Trophoblast cell (in vitro differentiated cells and primary cell): Measurements from ENCODE around the gene MPP3.

Source experiments
- DNase-seq, 2 donors: peaks; one replicate each; pipeline ENCODE4 v3.0.0-alpha.2; 2016
- H2AFZ ChIP-seq: 2 replicates; pipeline ENCODE4 v1.6.1; 2013; ENCODE audit warnings: low read length, moderate library complexity, mild to moderate bottlenecking; ENCODE audit not compliant: insufficient read depth, poor library complexity
- H2AK5ac ChIP-seq: 2 replicates; pipeline ENCODE4 v1.6.1; 2013; ENCODE audit warnings: mild to moderate bottlenecking, low read length
- H2BK120ac ChIP-seq: 2 replicates; pipeline ENCODE4 v1.6.1; 2013; ENCODE audit warnings: low read length, mild to moderate bottlenecking, moderate library complexity; ENCODE audit not compliant: insufficient read depth, poor library complexity
- H2BK12ac ChIP-seq: 2 replicates; pipeline ENCODE4 v1.6.1; 2013; ENCODE audit warnings: mild to moderate bottlenecking, low read length, moderate library complexity
- H2BK5ac ChIP-seq: 2 replicates; pipeline ENCODE4 v1.6.1; 2013; ENCODE audit warnings: low read length, low read depth, moderate library complexity, mild to moderate bottlenecking; ENCODE audit not compliant: poor library complexity
- H3K14ac ChIP-seq: 2 replicates; pipeline ENCODE4 v1.6.1; 2013; ENCODE audit warnings: mild to moderate bottlenecking, low read length
- H3K18ac ChIP-seq: 2 replicates; pipeline ENCODE4 v1.6.1; 2013; ENCODE audit warnings: mild to moderate bottlenecking, low read length
- H3K23ac ChIP-seq: 2 replicates; pipeline ENCODE4 v1.6.1; 2013; ENCODE audit warnings: low read length
- H3K27ac ChIP-seq: 2 replicates; pipeline ENCODE4 v1.5.1; 2013; ENCODE audit warnings: low read depth, mild to moderate bottlenecking, inconsistent platforms, low read length, moderate library complexity
- H3K27me3 ChIP-seq: 2 replicates; pipeline ENCODE4 v1.6.1; 2013; ENCODE audit warnings: inconsistent platforms, mild to moderate bottlenecking, low read length, moderate library complexity; ENCODE audit not compliant: insufficient read depth
- H3K36me3 ChIP-seq, 2 experiments: 1 replicate in 1 of 2; 2 replicates in 1 of 2; pipeline ENCODE4 v1.6.1; 2013; ENCODE audit warnings: low read length in 2 of 2, mild to moderate bottlenecking in 2 of 2, moderate library complexity in 1 of 2; ENCODE audit not compliant: insufficient read depth in 2 of 2, control insufficient read depth in 1 of 2
- H3K4ac ChIP-seq: 2 replicates; pipeline ENCODE4 v1.6.1; 2013; ENCODE audit warnings: low read depth, mild to moderate bottlenecking, low read length, moderate library complexity
- H3K4me1 ChIP-seq, 2 experiments: 1 replicate in 1 of 2; 2 replicates in 1 of 2; pipeline ENCODE4 v1.6.1; 2013; ENCODE audit warnings: low read length in 2 of 2, mild to moderate bottlenecking in 2 of 2, moderate library complexity in 1 of 2; ENCODE audit not compliant: insufficient read depth in 2 of 2, control insufficient read depth in 1 of 2
- H3K4me2 ChIP-seq: 2 replicates; pipeline ENCODE4 v1.6.1; 2013; ENCODE audit warnings: inconsistent platforms, mild to moderate bottlenecking, low read length, moderate library complexity
- H3K4me3 ChIP-seq: 2 replicates; pipeline ENCODE4 v1.5.1; 2013; ENCODE audit warnings: mild to moderate bottlenecking, low read depth, low read length, inconsistent platforms
- H3K79me1 ChIP-seq: one replicate; pipeline ENCODE4 v1.6.1; 2013; ENCODE audit warnings: low read length
- H3K79me2 ChIP-seq: 2 replicates; pipeline ENCODE4 v1.6.1; 2013; ENCODE audit warnings: low read length, mild to moderate bottlenecking; ENCODE audit not compliant: control insufficient read depth, insufficient read depth, poor library complexity
- H3K9ac ChIP-seq: 2 replicates; pipeline ENCODE4 v1.6.1; 2013; ENCODE audit warnings: mild to moderate bottlenecking, low read length
- H3K9me3 ChIP-seq: 2 replicates; pipeline ENCODE4 v1.6.1; 2013; ENCODE audit warnings: low read depth, mild to moderate bottlenecking, control low read depth, inconsistent platforms, low read length; ENCODE audit not compliant: insufficient read depth
- H4K12ac ChIP-seq: 2 replicates; pipeline ENCODE4 v1.6.1; 2013; ENCODE audit warnings: low read depth, mild to moderate bottlenecking, low read length, moderate library complexity
- H4K8ac ChIP-seq: 2 replicates; pipeline ENCODE4 v1.6.1; 2013; ENCODE audit warnings: low read depth, mild to moderate bottlenecking, low read length, moderate library complexity
- H4K91ac ChIP-seq: one replicate; pipeline ENCODE4 v1.6.1; 2013; ENCODE audit warnings: low read depth, mild to moderate bottlenecking, low read length, moderate library complexity
- WGBS: extraction: QIAGEN DNeasy Blood & Tissue Kit; methylation state at CpG from one replicate; pipeline ENCODE4 v1.1.7; 2013; ENCODE audit warnings: missing lambda C conversion rate; ENCODE audit not compliant: insufficient read length, insufficient coverage; ENCODE audit errors: extremely low coverage; 5-methylcytosine and 5-hydroxymethylcytosine counted together

MPP3 gene

DNA sequence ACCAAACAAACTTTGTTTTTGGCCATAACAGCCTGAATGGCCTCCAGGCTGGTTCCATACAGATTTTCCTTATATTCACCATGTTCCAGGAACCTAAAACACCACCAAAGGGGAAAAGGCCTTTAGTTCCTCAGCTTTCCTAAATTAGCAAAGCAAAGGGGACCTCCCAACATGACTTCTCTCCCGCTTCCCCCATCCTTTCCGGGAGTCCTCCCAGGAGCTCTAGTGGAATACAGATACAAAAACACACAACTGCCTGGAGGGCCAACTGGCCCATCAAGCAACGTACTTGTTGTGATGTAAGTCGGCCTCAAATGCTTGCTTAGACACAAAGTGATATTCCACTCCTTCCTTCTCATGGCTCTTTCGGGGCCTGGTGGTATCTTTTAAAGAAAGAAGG is 22.1 kb downstream of the MPP3 start:
- Histone ChIP-seq H3K79me2 (no peaks in the 10 kb centered on the region), H2BK5ac (no peak overlapping the region), H4K8ac (no peak overlapping the region), H4K91ac (no peak overlapping the region), H2AFZ (no peak overlapping the region), H3K4ac (no peak overlapping the region), H3K4me1 (no peaks in the 10 kb centered on the region), H2BK12ac (no peak overlapping the region), H2AK5ac (no peak overlapping the region), H3K23ac (no peak overlapping the region), H3K36me3 (no peaks in the 10 kb centered on the region), H3K27ac (no peak overlapping the region), H3K4me3 (no peak overlapping the region), H2BK120ac (no peak overlapping the region), H4K12ac (no peak overlapping the region), H3K9ac (no peak overlapping the region), H3K79me1 (no peaks in the 10 kb centered on the region), H3K14ac (no peak overlapping the region), H3K18ac (no peak overlapping the region), H3K9me3 (no peaks in the 10 kb centered on the region), H3K27me3 (no peaks in the 10 kb centered on the region), H3K4me2 (no peak overlapping the region)
- WGBS, result no CpG with 5 or more reads among the region's 5 CpGs
- DNase-seq, result no peak

DNA sequence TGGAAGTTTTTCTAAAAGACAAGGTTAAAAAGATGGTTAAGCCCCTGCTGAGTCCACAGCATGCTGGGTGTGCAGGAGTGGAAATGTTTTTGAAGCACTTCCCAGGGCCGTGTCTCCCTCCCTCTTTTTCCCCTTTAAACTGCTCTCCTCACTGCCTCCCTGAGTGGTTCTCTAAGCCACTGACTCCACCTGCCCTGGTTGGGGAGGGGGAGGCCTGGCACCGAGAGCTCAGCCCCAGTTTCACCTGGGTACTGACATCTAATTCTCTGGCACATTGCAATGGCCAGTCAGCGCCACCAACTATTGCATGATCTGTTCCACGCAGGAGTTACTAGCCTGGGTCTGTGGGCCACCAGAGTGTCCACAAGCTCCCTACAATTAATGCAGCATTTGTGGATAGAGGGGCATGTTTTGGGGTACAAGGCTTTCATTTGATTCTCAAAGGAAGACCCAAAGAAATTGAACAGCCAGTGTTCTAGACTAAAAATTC is 22.7 kb downstream of the MPP3 start:
- no peak overlapping the region for H3K23ac ChIP-seq
- H4K12ac ChIP-seq, result no peak overlapping the region
- no peaks in the 10 kb centered on the region for H3K79me2 ChIP-seq
- no peak overlapping the region for H2BK12ac ChIP-seq
- no peak overlapping the region for H3K4me2 ChIP-seq
- WGBS, result no CpG with 5 or more reads among the region's 4 CpGs
- no peak overlapping the region for H2AFZ ChIP-seq
- H4K91ac ChIP-seq, result no peak overlapping the region
- H3K27me3 ChIP-seq, result no peaks in the 10 kb centered on the region
- no peak overlapping the region for H3K18ac ChIP-seq
- no peak overlapping the region for H3K4me3 ChIP-seq
- no peaks in the 10 kb centered on the region for H3K36me3 ChIP-seq
- H2AK5ac ChIP-seq, result no peak overlapping the region
- H2BK5ac ChIP-seq, result no peak overlapping the region
- no peaks in the 10 kb centered on the region for H3K9me3 ChIP-seq
- no peak overlapping the region for H3K9ac ChIP-seq
- no peaks in the 10 kb centered on the region for H3K4me1 ChIP-seq
- no peak overlapping the region for H3K27ac ChIP-seq
- no peak overlapping the region for H2BK120ac ChIP-seq
- no peaks in the 10 kb centered on the region for H3K79me1 ChIP-seq
- H3K14ac ChIP-seq, result no peak overlapping the region
- DNase-seq, result no peak
- H3K4ac ChIP-seq, result no peak overlapping the region
- no peak overlapping the region for H4K8ac ChIP-seq

DNA sequence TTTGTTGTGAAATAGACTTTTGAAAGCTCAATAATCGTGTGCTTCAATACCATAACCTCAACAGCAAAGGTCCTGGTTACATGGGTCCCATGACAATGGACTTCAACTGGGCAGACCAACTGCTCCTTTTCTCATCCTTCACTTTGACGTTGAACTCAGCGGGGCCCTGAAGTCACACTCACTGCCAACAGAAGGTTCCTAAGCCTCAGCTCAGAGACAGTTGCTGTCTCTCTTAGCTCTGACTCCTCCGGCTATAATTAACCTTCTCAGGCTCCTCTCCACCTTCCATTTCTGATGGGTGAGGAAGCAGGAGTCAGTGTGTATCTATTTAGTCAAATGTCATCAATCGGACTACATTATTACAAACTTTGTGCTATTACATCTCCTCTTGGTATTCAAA is 23.8 kb downstream of the MPP3 start:
- H4K8ac ChIP-seq, result no peak overlapping the region
- no peak overlapping the region for H3K4ac ChIP-seq
- no peaks in the 10 kb centered on the region for H3K4me1 ChIP-seq
- H3K27me3 ChIP-seq, result no peaks in the 10 kb centered on the region
- H3K79me1 ChIP-seq, result no peaks in the 10 kb centered on the region
- DNase-seq, result no peak
- no CpG with 5 or more reads among the region's 5 CpGs for WGBS
- no peak overlapping the region for H3K18ac ChIP-seq
- H2BK5ac ChIP-seq, result no peak overlapping the region
- H3K27ac ChIP-seq, result no peak overlapping the region
- no peak overlapping the region for H2AK5ac ChIP-seq
- H2BK12ac ChIP-seq, result no peak overlapping the region
- no peak overlapping the region for H2BK120ac ChIP-seq
- no peak overlapping the region for H3K14ac ChIP-seq
- no peak overlapping the region for H3K23ac ChIP-seq
- H3K9me3 ChIP-seq, result no peaks in the 10 kb centered on the region
- no peak overlapping the region for H4K91ac ChIP-seq
- H4K12ac ChIP-seq, result no peak overlapping the region
- H2AFZ ChIP-seq, result no peak overlapping the region
- no peak overlapping the region for H3K4me3 ChIP-seq
- no peak overlapping the region for H3K9ac ChIP-seq
- no peaks in the 10 kb centered on the region for H3K79me2 ChIP-seq
- H3K4me2 ChIP-seq, result no peak overlapping the region
- H3K36me3 ChIP-seq, result no peaks in the 10 kb centered on the region

DNA sequence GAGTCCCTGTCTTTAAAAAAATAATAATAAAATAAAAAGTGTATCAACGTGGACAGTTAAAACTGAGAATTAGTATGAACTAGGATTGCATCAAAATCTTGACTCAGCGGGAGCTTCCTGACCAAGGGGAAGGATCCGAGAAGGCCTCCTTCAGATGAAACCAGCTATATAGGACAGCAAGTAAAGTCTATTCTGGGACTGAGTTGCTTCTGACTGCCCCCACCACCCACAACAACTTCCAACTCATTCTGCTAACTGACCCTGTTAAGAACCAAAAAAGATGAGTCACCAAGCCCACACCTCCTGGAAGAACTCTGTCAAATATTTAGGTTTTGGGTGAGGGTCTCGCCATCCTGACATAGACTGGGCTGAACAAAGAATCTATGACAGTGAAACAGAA is 24.9 kb downstream of the MPP3 start:
- no peak overlapping the region for H3K18ac ChIP-seq
- no CpG with 5 or more reads among the region's 4 CpGs for WGBS
- H3K9ac ChIP-seq, result no peak overlapping the region
- H3K4me1 ChIP-seq, result peaks cover 0 to 2% of the 10 kb centered on the region in 2 experiments
- H2AK5ac ChIP-seq, result no peak overlapping the region
- no peak overlapping the region for H3K4me3 ChIP-seq
- H3K4ac ChIP-seq, result no peak overlapping the region
- H3K79me1 ChIP-seq, result no peaks in the 10 kb centered on the region
- no peak overlapping the region for H3K27ac ChIP-seq
- H2BK12ac ChIP-seq, result no peak overlapping the region
- H3K36me3 ChIP-seq, result no peaks in the 10 kb centered on the region
- no peaks in the 10 kb centered on the region for H3K79me2 ChIP-seq
- no peaks in the 10 kb centered on the region for H3K9me3 ChIP-seq
- no peak overlapping the region for H3K14ac ChIP-seq
- no peak overlapping the region for H3K4me2 ChIP-seq
- H2BK5ac ChIP-seq, result no peak overlapping the region
- no peak for DNase-seq
- no peak overlapping the region for H4K91ac ChIP-seq
- no peak overlapping the region for H3K23ac ChIP-seq
- no peak overlapping the region for H2AFZ ChIP-seq
- H3K27me3 ChIP-seq, result no peaks in the 10 kb centered on the region
- H2BK120ac ChIP-seq, result no peak overlapping the region
- no peak overlapping the region for H4K8ac ChIP-seq
- H4K12ac ChIP-seq, result no peak overlapping the region
